ENCODE results near the gene CYP8B1.

DNA sequence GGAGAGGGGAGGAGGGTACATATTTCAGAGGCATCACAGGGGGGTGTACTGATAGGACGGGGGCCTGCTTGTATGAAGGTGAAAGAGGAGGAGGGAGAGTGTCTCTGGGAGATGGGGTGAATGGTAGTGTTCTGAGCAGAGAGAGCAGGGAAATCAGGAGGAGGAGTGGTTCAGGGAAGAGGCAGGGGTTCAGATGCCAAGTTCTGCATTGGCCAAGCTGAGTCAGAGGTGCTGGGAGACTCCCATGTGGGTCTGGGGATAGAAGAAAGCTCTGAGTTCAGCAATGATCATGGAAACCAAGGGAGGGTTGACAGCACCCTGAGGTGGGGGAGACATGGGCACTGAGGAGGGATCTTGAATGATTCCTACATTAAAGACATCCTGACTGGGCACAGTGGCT is 3.0 kb downstream of the CYP8B1 start:
- TF ChIP-seq, protein P1, sequence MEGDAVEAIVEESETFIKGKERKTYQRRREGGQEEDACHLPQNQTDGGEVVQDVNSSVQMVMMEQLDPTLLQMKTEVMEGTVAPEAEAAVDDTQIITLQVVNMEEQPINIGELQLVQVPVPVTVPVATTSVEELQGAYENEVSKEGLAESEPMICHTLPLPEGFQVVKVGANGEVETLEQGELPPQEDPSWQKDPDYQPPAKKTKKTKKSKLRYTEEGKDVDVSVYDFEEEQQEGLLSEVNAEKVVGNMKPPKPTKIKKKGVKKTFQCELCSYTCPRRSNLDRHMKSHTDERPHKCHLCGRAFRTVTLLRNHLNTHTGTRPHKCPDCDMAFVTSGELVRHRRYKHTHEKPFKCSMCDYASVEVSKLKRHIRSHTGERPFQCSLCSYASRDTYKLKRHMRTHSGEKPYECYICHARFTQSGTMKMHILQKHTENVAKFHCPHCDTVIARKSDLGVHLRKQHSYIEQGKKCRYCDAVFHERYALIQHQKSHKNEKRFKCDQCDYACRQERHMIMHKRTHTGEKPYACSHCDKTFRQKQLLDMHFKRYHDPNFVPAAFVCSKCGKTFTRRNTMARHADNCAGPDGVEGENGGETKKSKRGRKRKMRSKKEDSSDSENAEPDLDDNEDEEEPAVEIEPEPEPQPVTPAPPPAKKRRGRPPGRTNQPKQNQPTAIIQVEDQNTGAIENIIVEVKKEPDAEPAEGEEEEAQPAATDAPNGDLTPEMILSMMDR (conservative IDR thresholded peaks at IDR 0.05): no peak
- no peak for TF ChIP-seq EZH2 (IDR thresholded peaks at IDR 0.05; ENCODE audit: low read depth)

Data from PC-9 (cell line).